ENCODE data around the gene LRRC10B.

Gene LRRC10B

GRCh38 chr11:61556621-61557020 lies 48.1 kb downstream of the LRRC10B start:
- Histone ChIP-seq H3K9me3 (no peaks in the 10 kb centered on the region), H3K36me3 (no peaks in the 10 kb centered on the region), H3K4me1 (ENCODE audit: control insufficient read depth in 1 of 2, insufficient read depth in 1 of 2, low read depth in 1 of 2, low read length in 1 of 2) (no peaks in the 10 kb centered on the region), H3K27ac (no peak overlapping the region), H3K27me3 (peaks cover 91% of the 10 kb centered on the region), H3K4me3 (ENCODE audit: low read depth in 1 of 2, low read length in 1 of 2) (no peak overlapping the region)
- no peak for TF ChIP-seq CTCF (IDR thresholded peaks at IDR 0.05)
